Transverse colon (tissue), 4 donors: ENCODE measurements around the gene UPF3B.
A peak's percentile ranks its signal among the peaks of the same experiment; 100 is the strongest.

Experiments used
- CTCF ChIP-seq, 5 experiments: fragments of 200-600 bp in 3 of 5; fragments of 450-650 bp in 2 of 5; sonication (generic) in 3 of 5; IDR thresholded peaks; 1 replicate in 2 of 5; 2 replicates in 3 of 5; pipeline ENCODE4 v1.5.1; 2016 to 2017; ENCODE audit warnings: antibody characterized with exemption in 5 of 5, inconsistent platforms in 3 of 5, mild to moderate bottlenecking in 2 of 5, moderate library complexity in 1 of 5
- POLR2A ChIP-seq: fragments of 450-650 bp; IDR thresholded peaks from one replicate; pipeline ENCODE4 v1.6.1; 2016; ENCODE audit warnings: antibody characterized with exemption, mild to moderate bottlenecking, moderate library complexity
- POLR2AphosphoS5 ChIP-seq, 3 donors: sonication (generic); formaldehyde crosslinking; IDR thresholded peaks; one replicate each; pipeline ENCODE4 v1.6.1; 2016; ENCODE audit warnings: antibody characterized with exemption in 3 of 3

GRCh38 chrX:119880552-119881437, 28.0 kb upstream of the UPF3B start:
- TF ChIP-seq POLR2A (no peak), CTCF (IDR thresholded peaks at IDR 0.05) (peak; percentile 43 to 54 (median 47)), POLR2AphosphoS5 (IDR thresholded peaks at IDR 0.05) (peak in 1 of 3 donors; percentile 9)
